Transverse colon (tissue), 4 donors: Measurements from ENCODE around the gene ZNF343. TPM values are rescaled to one million over a fixed set of nuclear protein-coding genes. Genes with fewer than 3 reads are reported as not detected.
"Not testable (repeated sequence)": the region's sequence is repeated elsewhere in the genome, so short reads cannot be mapped to it uniquely, and the experiment has no call there.

Source experiments
- DNase-seq: peaks from one replicate; pipeline ENCODE4 v3.0.0-alpha.2; 2019
- H3K27ac ChIP-seq, 4 donors: fragments of 200-600 bp; sonication (generic); 2 replicates each; pipeline ENCODE4 v1.5.1; 2016 to 2018; ENCODE audit warnings: inconsistent platforms in 4 of 4
- H3K27me3 ChIP-seq: fragments of 200-600 bp; sonication (generic); 2 replicates; pipeline ENCODE4 v1.5.1; 2017; ENCODE audit warnings: inconsistent platforms
- H3K36me3 ChIP-seq, 4 donors: fragments of 200-600 bp; sonication (generic); 2 replicates each; pipeline ENCODE4 v1.5.1; 2017 to 2019; ENCODE audit warnings: inconsistent platforms in 4 of 4
- H3K4me1 ChIP-seq, 4 donors: fragments of 200-600 bp; sonication (generic); 2 replicates each; pipeline ENCODE4 v1.5.1; 2017 to 2020; ENCODE audit warnings: inconsistent platforms in 4 of 4
- H3K4me3 ChIP-seq, 4 donors: fragments of 200-600 bp; sonication (generic); 1 replicate in 1 of 4; 2 replicates in 3 of 4; pipeline versions ENCODE4 v1.5.1 to v1.6.1; 2017 to 2019; ENCODE audit warnings: inconsistent platforms in 4 of 4
- H3K9me3 ChIP-seq, 2 donors: fragments of 200-600 bp; sonication (generic); 2 replicates each; pipeline ENCODE4 v1.5.1; 2017 to 2019; ENCODE audit warnings: inconsistent platforms in 2 of 2
- EP300 ChIP-seq: sonication (generic); formaldehyde crosslinking; IDR thresholded peaks from one replicate; pipeline ENCODE4 v1.6.1; 2017; ENCODE audit warnings: antibody characterized with exemption, low read depth
- POLR2A ChIP-seq: fragments of 450-650 bp; IDR thresholded peaks from one replicate; pipeline ENCODE4 v1.6.1; 2016; ENCODE audit warnings: antibody characterized with exemption, mild to moderate bottlenecking, moderate library complexity
- POLR2AphosphoS5 ChIP-seq, 3 donors: sonication (generic); formaldehyde crosslinking; IDR thresholded peaks; one replicate each; pipeline ENCODE4 v1.6.1; 2016; ENCODE audit warnings: antibody characterized with exemption in 3 of 3
- WGBS, 2 donors: methylation state at CpG; one replicate each; pipeline ENCODE4 v1.1.5; 2018; ENCODE audit warnings: low coverage in 1 of 2; 5-methylcytosine and 5-hydroxymethylcytosine counted together
- in situ Hi-C, 4 donors: fragments of 200-750 bp; cut with MboI; loops; one replicate each; pipeline versions ENCODE4 v1.15.0 to v1.15.1; 2017; ENCODE audit warnings: low sequenced_read_pairs in 3 of 4, low pct_ligation_motif_present in 1 of 4, low pct_unique_long_range_greater_than_20kb in 1 of 4
- intact Hi-C: fragments of 100-400 bp; cut with DNase I; formaldehyde crosslinking; loops from one replicate; pipeline ENCODE4 v1.15.1; 2023; ENCODE audit warnings: low total_unique reads
- total RNA-seq, 4 donors: library from RNA; depleted of rRNA; stranded (reverse); fragments of >200 nt; gene quantifications; one replicate each; pipeline ENCODE4 v1.1.0, GENCODE V29; 2016
- TF ChIP-seq, protein P1 (sequence below), 5 experiments: fragments of 200-600 bp in 3 of 5; fragments of 450-650 bp in 2 of 5; sonication (generic) in 3 of 5; IDR thresholded peaks; 1 replicate in 2 of 5; 2 replicates in 3 of 5; pipeline ENCODE4 v1.5.1; 2016 to 2017; ENCODE audit warnings: antibody characterized with exemption in 5 of 5, inconsistent platforms in 3 of 5, mild to moderate bottlenecking in 2 of 5, moderate library complexity in 1 of 5

ZNF343 gene
- total RNA-seq, 4 donors from 2014 or later: 2.4 to 9.8 (median 6.1) TPM

DNA sequence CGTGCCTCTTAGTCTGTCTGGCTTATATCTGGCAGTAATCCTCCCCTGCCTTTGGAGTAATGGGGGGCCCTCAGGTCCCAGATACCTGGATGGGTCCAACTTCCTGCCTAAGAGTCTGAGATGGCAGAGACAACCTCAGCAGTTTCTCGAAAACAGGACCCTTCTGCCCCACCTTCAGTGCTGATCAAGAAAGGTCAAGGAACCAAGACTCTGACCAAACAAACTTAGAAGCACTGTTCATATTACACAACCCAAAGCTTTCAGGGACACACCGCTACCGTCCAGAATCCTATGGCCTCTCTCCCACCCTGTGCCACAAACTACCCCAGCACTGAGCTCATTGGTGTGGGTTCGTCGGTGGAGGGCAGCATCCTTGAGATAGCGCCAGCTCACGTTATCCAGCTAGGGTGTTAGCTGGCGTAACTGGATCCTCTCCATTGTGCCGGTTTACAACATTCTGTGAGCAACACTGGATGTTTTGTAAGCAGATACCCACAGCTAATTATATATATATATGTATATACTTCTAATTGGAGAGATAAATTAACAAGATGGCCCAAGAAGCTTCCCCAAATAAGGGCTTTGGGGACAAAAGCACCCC is 20.1 kb upstream of the ZNF343 start:
- no peak for TF ChIP-seq EP300
- TF ChIP-seq, protein P1, sequence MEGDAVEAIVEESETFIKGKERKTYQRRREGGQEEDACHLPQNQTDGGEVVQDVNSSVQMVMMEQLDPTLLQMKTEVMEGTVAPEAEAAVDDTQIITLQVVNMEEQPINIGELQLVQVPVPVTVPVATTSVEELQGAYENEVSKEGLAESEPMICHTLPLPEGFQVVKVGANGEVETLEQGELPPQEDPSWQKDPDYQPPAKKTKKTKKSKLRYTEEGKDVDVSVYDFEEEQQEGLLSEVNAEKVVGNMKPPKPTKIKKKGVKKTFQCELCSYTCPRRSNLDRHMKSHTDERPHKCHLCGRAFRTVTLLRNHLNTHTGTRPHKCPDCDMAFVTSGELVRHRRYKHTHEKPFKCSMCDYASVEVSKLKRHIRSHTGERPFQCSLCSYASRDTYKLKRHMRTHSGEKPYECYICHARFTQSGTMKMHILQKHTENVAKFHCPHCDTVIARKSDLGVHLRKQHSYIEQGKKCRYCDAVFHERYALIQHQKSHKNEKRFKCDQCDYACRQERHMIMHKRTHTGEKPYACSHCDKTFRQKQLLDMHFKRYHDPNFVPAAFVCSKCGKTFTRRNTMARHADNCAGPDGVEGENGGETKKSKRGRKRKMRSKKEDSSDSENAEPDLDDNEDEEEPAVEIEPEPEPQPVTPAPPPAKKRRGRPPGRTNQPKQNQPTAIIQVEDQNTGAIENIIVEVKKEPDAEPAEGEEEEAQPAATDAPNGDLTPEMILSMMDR (IDR thresholded peaks at IDR 0.05): no peak
- no peak for TF ChIP-seq POLR2A
- no peak for TF ChIP-seq POLR2AphosphoS5 (IDR thresholded peaks at IDR 0.05)
- no peak overlapping the region for H3K27ac ChIP-seq
- DNase-seq: no peak
- intact Hi-C loops: no loop called here
- no peak overlapping the region for H3K4me3 ChIP-seq
- H3K36me3 ChIP-seq: no peaks in the 10 kb centered on the region
- H3K4me1 ChIP-seq: peaks cover 0 to 5% (median 2%) of the 10 kb centered on the region in 4 donors
- H3K9me3 ChIP-seq: no peaks in the 10 kb centered on the region
- in situ Hi-C loops: loop anchor here in 3 of 4 donors (10.0 kb wide), 2 partner anchors 116 to 126 kb away; partner anchors contain the start of gene NOP56 (in 1 of the 3)
- 81% methylated on average over 10 of the region's 10 CpGs; no CpG with 5 or more reads in 1 of the 2 donors for WGBS, 2 donors
- peaks cover 1% of the 10 kb centered on the region for H3K27me3 ChIP-seq

- WGBS, 2 donors: 91% methylated on average over 6 of the region's 6 CpGs; no CpG with 5 or more reads in 1 of the 2 donors
- Histone ChIP-seq H3K4me1 (peaks cover 0 to 5% (median 2%) of the 10 kb centered on the region in 4 donors), H3K27me3 (no peaks in the 10 kb centered on the region), H3K27ac (no peak overlapping the region), H3K9me3 (no peaks in the 10 kb centered on the region), H3K4me3 (no peak overlapping the region), H3K36me3 (no peaks in the 10 kb centered on the region)
- intact Hi-C loops: no loop called here
- TF ChIP-seq, protein P1 (IDR thresholded peaks at IDR 0.05): no peak
- TF ChIP-seq POLR2A (no peak), EP300 (no peak), POLR2AphosphoS5 (IDR thresholded peaks at IDR 0.05) (no peak)
- DNase-seq: no peak
- in situ Hi-C loops: loop anchor here in 3 of 4 donors (10.0 kb wide), 2 partner anchors 117 to 127 kb away; partner anchors contain the start of gene NOP56 (in 1 of the 3)
Observed at GRCh38 chr20:2527762-2528161, 19.0 kb upstream of the ZNF343 start.

GRCh38 chr20:2526218-2526583 is 17.5 kb upstream of the ZNF343 start:
- H3K36me3 ChIP-seq, H3K9me3 ChIP-seq, H3K4me1 ChIP-seq, DNase-seq, H3K27ac ChIP-seq, H3K27me3 ChIP-seq, intact Hi-C loops, H3K4me3 ChIP-seq: not testable (repeated sequence)
- 86 to 89% methylated on average over 5 of the region's 5 CpGs for WGBS, 2 donors
- in situ Hi-C loops: loop anchor here in 3 of 4 donors (10.0 kb wide), 2 partner anchors 119 to 129 kb away; partner anchors contain the start of gene NOP56 (in 1 of the 3)

GRCh38 chr20:2524709-2525506 is 16.2 kb upstream of the ZNF343 start:
- peaks cover 0 to 5% (median 2%) of the 10 kb centered on the region in 4 donors for H3K4me1 ChIP-seq
- H3K27me3 ChIP-seq: no peaks in the 10 kb centered on the region
- H3K27ac ChIP-seq: peak overlapping the region; percentile 77 to 93 (median 90)
- intact Hi-C loops: no loop called here
- in situ Hi-C loops: loop anchor here in 3 of 4 donors (10.0 kb wide), 2 partner anchors 120 to 130 kb away; partner anchors contain the start of gene NOP56 (in 1 of the 3)
- no peak for TF ChIP-seq POLR2A
- TF ChIP-seq, protein P1 (IDR thresholded peaks at IDR 0.05): peak in 3 of 5 experiments; percentile 14 to 42 (median 24)
- DNase-seq: peak; percentile 43
- no peaks in the 10 kb centered on the region for H3K9me3 ChIP-seq
- no peaks in the 10 kb centered on the region for H3K36me3 ChIP-seq
- WGBS, 2 donors: 0% methylated on average over 48 of the region's 64 CpGs; no CpG with 5 or more reads in 1 of the 2 donors
- H3K4me3 ChIP-seq: peak overlapping the region; percentile 51 to 82 (median 78)
